GM12872 (cell line): ENCODE measurements around the gene ARVCF.

ENCODE experiments used
- TF ChIP-seq, protein P1 (sequence below): IDR thresholded peaks from 3 replicates; pipeline ENCODE4 v1.5.1; 2011; ENCODE audit warnings: low read depth, mild to moderate bottlenecking, low read length, moderate library complexity; ENCODE audit not compliant: insufficient read depth

Gene ARVCF, protein sequence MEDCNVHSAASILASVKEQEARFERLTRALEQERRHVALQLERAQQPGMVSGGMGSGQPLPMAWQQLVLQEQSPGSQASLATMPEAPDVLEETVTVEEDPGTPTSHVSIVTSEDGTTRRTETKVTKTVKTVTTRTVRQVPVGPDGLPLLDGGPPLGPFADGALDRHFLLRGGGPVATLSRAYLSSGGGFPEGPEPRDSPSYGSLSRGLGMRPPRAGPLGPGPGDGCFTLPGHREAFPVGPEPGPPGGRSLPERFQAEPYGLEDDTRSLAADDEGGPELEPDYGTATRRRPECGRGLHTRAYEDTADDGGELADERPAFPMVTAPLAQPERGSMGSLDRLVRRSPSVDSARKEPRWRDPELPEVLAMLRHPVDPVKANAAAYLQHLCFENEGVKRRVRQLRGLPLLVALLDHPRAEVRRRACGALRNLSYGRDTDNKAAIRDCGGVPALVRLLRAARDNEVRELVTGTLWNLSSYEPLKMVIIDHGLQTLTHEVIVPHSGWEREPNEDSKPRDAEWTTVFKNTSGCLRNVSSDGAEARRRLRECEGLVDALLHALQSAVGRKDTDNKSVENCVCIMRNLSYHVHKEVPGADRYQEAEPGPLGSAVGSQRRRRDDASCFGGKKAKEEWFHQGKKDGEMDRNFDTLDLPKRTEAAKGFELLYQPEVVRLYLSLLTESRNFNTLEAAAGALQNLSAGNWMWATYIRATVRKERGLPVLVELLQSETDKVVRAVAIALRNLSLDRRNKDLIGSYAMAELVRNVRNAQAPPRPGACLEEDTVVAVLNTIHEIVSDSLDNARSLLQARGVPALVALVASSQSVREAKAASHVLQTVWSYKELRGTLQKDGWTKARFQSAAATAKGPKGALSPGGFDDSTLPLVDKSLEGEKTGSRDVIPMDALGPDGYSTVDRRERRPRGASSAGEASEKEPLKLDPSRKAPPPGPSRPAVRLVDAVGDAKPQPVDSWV

DNA sequence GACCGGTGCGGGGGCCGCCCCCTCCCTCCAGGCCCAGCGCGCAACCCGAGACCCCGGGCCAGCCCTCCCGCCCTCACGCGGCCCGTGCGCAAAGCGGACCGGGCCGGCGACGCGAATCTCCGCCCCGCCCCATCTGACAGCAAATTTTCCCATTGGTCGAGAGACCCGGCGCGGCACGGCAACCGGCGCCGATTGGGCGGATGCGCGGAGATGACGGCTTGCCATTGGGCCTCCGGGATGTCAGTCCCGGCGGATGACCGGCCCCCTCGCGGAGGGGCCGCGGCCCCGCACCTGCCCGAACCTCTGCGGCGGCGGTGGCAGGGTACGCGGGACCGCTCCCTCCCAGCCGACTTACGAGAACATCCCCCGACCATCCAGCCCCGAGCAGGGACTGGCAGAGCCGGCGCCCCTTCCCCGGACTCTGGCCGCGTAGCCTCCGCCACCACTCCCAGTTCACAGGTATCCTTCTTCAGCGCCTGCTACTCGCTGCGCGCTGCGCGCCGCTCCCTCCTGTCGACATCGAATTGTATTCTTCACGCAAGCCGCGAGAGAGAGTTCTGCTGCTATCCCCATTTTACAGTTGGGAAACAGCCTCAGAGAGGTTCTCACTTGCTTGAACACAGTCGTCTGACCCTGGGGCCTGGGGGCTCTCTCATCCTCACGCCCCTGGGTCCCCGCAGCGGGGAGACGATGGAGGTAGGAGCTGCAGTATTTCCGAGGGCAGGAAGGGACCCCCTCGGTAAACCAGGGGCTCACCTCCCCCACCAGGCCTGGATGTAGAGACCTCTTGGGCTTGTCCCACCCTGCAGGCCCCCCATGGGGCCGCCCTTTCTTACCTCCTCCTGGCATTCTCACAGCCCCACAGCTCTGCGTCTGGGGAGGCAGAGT lies at the start of gene ARVCF:
TSS of gene ARVCF (minus strand) at position 90 of the 888 bp plus-strand sequence. CDS start 26,029 bp downstream, outside the sequence.
- TF ChIP-seq, protein P1, sequence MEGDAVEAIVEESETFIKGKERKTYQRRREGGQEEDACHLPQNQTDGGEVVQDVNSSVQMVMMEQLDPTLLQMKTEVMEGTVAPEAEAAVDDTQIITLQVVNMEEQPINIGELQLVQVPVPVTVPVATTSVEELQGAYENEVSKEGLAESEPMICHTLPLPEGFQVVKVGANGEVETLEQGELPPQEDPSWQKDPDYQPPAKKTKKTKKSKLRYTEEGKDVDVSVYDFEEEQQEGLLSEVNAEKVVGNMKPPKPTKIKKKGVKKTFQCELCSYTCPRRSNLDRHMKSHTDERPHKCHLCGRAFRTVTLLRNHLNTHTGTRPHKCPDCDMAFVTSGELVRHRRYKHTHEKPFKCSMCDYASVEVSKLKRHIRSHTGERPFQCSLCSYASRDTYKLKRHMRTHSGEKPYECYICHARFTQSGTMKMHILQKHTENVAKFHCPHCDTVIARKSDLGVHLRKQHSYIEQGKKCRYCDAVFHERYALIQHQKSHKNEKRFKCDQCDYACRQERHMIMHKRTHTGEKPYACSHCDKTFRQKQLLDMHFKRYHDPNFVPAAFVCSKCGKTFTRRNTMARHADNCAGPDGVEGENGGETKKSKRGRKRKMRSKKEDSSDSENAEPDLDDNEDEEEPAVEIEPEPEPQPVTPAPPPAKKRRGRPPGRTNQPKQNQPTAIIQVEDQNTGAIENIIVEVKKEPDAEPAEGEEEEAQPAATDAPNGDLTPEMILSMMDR: 0 out of 3 replicates have a peak, but pooled peaks have one; percentile 22

DNA sequence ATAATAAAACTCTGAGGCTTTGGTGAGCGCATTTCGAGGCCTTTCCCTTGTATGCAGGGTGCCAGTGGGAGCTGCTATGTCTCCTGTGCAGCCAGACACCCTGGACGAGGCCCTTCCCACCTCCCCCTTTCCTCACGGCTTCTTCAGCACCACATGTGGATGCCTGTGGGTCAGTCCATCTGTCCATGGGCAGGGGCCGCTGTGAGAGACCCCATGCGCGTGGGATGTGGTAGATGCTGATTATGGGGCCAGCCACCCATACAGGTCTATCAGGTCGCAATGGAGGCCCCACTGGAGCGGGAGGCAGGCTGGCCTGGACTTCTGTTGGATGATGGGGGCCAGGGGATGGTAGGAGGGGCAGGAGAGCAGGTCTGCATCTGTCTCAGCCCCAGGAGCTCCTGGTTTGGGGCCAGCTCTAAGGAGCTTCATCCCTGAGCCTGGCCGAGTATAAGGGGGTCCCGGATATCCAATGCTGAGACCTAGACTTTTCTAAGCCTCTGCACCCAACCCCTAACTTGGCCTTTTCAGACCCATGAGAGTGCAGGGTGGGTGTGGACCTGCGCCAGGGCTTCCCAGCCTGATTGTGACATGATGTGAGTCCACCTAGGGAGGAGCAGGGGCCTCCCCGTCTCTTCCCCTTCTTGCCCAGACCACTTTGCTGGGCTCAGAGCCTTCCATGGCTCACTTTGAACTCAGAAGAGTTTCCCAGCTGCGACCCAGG lies 49.4 kb upstream of the ARVCF start:
- TF ChIP-seq, protein P1: no peak

DNA sequence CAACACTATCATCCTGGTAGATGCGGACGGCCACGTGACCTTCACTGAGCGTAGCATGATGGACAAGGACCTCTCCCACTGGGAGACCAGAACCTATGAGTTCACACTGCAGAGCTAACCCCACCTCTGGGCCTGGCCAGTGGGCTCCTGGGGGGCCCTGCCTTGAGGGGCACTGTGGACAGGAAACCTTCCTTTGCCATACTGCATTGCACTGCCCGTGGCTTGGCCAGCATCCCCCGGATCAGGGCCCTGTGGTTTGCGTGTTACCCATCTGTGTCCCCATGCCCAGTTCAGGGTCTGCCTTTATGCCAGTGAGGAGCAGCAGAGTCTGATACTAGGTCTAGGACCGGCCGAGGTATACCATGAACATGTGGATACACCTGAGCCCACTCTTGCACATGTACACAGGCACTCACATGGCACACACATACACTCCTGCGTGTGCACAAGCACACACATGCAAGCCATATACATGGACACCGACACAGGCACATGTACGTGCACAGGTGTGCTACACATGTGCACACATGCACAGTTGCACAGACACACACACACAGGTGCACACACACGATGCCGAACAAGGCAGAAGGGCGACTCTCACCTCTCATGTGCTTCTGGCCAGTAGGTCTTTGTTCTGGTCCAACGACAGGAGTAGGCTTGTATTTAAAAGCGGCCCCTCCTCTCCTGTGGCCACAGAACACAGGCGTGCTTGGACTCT lies 48.1 kb upstream of the ARVCF start:
- TF ChIP-seq, protein P1: no peak

DNA sequence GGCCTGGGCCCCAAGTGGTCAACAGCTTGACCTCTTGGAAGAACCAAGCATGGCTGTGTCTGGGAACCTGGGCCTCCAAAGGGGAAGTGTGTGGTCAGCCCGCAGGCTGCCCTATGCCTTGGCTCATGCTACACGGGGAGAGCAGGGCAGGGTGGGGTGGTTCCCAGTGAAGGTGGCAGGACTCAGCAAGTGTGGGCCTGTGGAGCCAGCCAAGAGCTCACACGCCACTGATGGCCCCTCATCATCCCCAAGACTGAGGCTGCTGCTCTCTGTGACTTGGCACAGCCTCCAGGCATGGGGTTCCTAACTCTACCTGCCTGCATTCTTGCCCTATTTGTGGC lies 47.5 kb upstream of the ARVCF start:
- TF ChIP-seq, protein P1: no peak

DNA sequence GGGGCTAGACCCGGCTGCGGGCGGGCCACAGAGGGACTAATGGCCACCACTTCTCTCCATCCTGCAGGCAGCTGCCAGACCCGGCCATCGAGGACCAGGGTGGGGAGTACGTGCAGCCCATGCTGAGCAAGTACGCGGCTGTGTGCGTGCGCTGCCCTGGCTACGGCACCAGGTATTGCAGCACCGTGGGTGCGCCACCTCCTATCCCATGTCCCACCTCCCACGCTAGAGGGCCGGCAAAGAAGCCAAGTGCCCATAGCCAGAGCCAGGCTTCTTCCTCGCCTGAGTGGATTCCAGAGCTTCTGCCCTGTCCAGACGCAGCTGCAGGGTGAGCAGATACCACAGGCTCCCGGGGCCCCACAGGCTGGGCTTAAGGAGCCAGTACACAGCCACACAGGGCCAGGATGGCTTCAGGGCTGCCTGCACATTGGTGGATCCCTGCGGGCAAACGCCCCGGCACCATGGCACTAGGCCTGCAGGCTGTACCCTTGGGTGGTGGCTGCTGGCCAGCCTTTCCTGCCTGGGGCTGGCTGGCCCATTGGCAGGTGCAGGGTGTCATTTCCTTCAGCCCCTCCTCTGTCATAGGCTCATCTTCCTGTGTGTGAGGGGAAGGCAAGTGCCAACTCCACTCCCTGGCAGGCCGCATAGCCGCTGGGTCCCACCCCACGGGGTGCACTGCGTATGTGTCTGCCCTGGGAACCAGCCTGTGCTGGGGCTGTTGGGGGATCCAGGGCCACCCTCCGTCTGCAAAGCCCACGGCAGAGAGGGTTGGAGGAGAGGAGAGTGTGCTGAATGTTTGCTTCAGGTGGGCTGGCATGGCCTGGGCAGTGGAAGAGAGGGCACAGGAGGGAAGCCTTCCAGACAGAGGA lies 46.9 kb upstream of the ARVCF start:
- TF ChIP-seq, protein P1: no peak

DNA sequence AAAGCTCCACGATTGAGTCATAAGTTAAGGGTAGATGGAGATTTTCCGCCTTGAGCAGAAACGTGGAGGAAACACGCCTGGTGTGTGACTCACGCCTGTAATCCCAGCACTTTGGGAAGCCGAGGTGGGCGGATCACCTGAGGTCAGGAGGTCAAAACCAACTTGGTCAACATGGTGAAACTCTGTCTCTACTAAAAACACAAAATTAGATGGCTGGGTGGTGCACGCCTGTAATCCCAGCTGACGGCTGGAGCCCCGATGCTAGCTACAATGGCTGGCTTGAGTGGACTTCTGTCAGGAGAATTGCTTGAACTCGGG lies 46.1 kb upstream of the ARVCF start:
- TF ChIP-seq, protein P1: no peak
